Natural killer cell (primary cell): Measurements from ENCODE around the gene IRF4. TPM values are rescaled to one million over a fixed set of nuclear protein-coding genes. Genes with fewer than 3 reads are reported as not detected.

Experiments
- ATAC-seq, 3 donors: fragments of 150-1000 bp in 2 of 3; fragments of 200-7000 bp in 1 of 3; cut with Tn5 transposase; 1 replicate in 1 of 3; 2 replicates in 2 of 3; pipeline ENCODE4 v1.10.0; 2021; ENCODE audit warnings: mild to moderate bottlenecking in 2 of 3, moderate library complexity in 2 of 3
- DNase-seq, 2 donors: peaks; one replicate each; pipeline versions ENCODE4 v3.0.0 to v3.0.0-alpha.2; 2013 to 2021; ENCODE audit warnings: mixed read lengths in 1 of 2
- H3K27ac ChIP-seq: one replicate; pipeline ENCODE4 v1.5.1; 2013; ENCODE audit warnings: mild to moderate bottlenecking, low read length
- H3K27me3 ChIP-seq: one replicate; pipeline ENCODE4 v1.6.1; 2013; ENCODE audit warnings: low read length; ENCODE audit not compliant: control insufficient read depth, insufficient read depth
- H3K36me3 ChIP-seq: one replicate; pipeline ENCODE4 v1.6.1; 2013; ENCODE audit warnings: low read length; ENCODE audit not compliant: control insufficient read depth, insufficient read depth
- H3K4me1 ChIP-seq: one replicate; pipeline ENCODE4 v1.6.1; 2013; ENCODE audit warnings: low read length; ENCODE audit not compliant: control insufficient read depth, insufficient read depth
- H3K4me3 ChIP-seq: one replicate; pipeline ENCODE4 v1.5.1; 2013; ENCODE audit warnings: low read length
- H3K9me3 ChIP-seq: one replicate; pipeline ENCODE4 v1.6.1; 2013; ENCODE audit warnings: low read length; ENCODE audit not compliant: control insufficient read depth, insufficient read depth
- H3K27ac Mint-ChIP-seq, 2 donors: one replicate each; pipeline ENCODE4 v1.8.0; 2022; ENCODE audit warnings: mild to moderate bottlenecking in 2 of 2, mixed read lengths in 2 of 2, moderate library complexity in 1 of 2
- H3K27me3 Mint-ChIP-seq, 2 donors: one replicate each; pipeline ENCODE4 v1.8.0; 2022; ENCODE audit warnings: low read depth in 2 of 2, mixed read lengths in 2 of 2
- H3K36me3 Mint-ChIP-seq: one replicate; pipeline ENCODE4 v1.8.0; 2022; ENCODE audit warnings: mixed read lengths
- H3K4me1 Mint-ChIP-seq, 2 donors: one replicate each; pipeline ENCODE4 v1.8.0; 2022; ENCODE audit warnings: mixed read lengths in 2 of 2
- H3K4me3 Mint-ChIP-seq: one replicate; pipeline ENCODE4 v1.8.0; 2022; ENCODE audit warnings: mild to moderate bottlenecking, moderate library complexity, mixed read lengths
- H3K9me3 Mint-ChIP-seq, 2 donors: one replicate each; pipeline ENCODE4 v1.8.0; 2022; ENCODE audit warnings: mixed read lengths in 2 of 2
- CTCF ChIP-seq: fragments of 200-600 bp; IDR thresholded peaks from one replicate; pipeline ENCODE4 v1.8.0; 2022; ENCODE audit warnings: antibody characterized with exemption
- WGBS: methylation state at CpG from one replicate; pipeline ENCODE4 v1.1.7; 2013; ENCODE audit warnings: missing lambda C conversion rate; ENCODE audit not compliant: insufficient coverage; 5-methylcytosine and 5-hydroxymethylcytosine counted together
- intact Hi-C: fragments of 100-400 bp; cut with micrococcal nuclease; formaldehyde crosslinking; loops from one replicate; pipeline ENCODE4 v1.14.2; 2022
- total RNA-seq, 4 donors: library from RNA; stranded (reverse); fragments of 120-200 nt in 1 of 4; gene quantifications; one replicate each; pipeline versions ENCODE4 v1.2.3 to v1.2.4, GENCODE V29; 2013 to 2022

The IRF4 gene
- total RNA-seq, 3 donors from 2014 or later (not counting 1 experiment from before 2014, with no cell fraction given) = 3.5 to 37.5 (median 3.5) TPM

- ATAC-seq (no peak), DNase-seq (no peak)
- Histone ChIP-seq H3K36me3 (no peaks in the 10 kb centered on the region), H3K9me3 (peaks cover 19% of the 10 kb centered on the region), H3K4me3 (no peak overlapping the region), H3K27ac (no peak overlapping the region), H3K4me1 (peaks cover 4% of the 10 kb centered on the region), H3K27me3 (no peaks in the 10 kb centered on the region)
- Mint-ChIP-seq H3K9me3 (peaks cover 0 to 2% of the 10 kb centered on the region in 2 donors), H3K36me3 (no peaks in the 10 kb centered on the region), H3K27ac (no peak overlapping the region), H3K4me1 (peaks cover 0 to 11% of the 10 kb centered on the region in 2 donors), H3K27me3 (peaks cover 6 to 10% of the 10 kb centered on the region in 2 donors), H3K4me3 (no peak overlapping the region)
- no peak for TF ChIP-seq CTCF
- 71% methylated on average over 6 of the region's 6 CpGs for WGBS
- intact Hi-C loops = no loop called here
Observed at GRCh38 chr6:365835-366234, 25.7 kb upstream of the IRF4 start.

GRCh38 chr6:366389-367297, 24.9 kb upstream of the IRF4 start:
- Histone ChIP-seq H3K36me3 (no peaks in the 10 kb centered on the region), H3K27me3 (no peaks in the 10 kb centered on the region), H3K4me1 (no peaks in the 10 kb centered on the region), H3K9me3 (peaks cover 19% of the 10 kb centered on the region), H3K4me3 (no peak overlapping the region), H3K27ac (no peak overlapping the region)
- no peak overlapping the region for H3K4me3 Mint-ChIP-seq
- no peaks in the 10 kb centered on the region for H3K36me3 Mint-ChIP-seq
- peak in 1 of 3 donors; percentile 1 for ATAC-seq
- intact Hi-C loops = no loop called here
- no peak overlapping the region for H3K27ac Mint-ChIP-seq
- H3K9me3 Mint-ChIP-seq = peaks cover 0 to 4% of the 10 kb centered on the region in 2 donors
- H3K27me3 Mint-ChIP-seq = peaks cover 7 to 10% of the 10 kb centered on the region in 2 donors
- peaks cover 0 to 8% of the 10 kb centered on the region in 2 donors for H3K4me1 Mint-ChIP-seq
- WGBS = 81% methylated on average over 19 of the region's 19 CpGs
- TF ChIP-seq CTCF = no peak
- DNase-seq = no peak

GRCh38 chr6:367298-367794, 24.2 kb upstream of the IRF4 start:
- ATAC-seq = peak in 1 of 3 donors; percentile 42
- H3K4me1 Mint-ChIP-seq = peaks cover 0 to 6% of the 10 kb centered on the region in 2 donors
- peaks cover 3% of the 10 kb centered on the region for H3K4me1 ChIP-seq
- H3K9me3 Mint-ChIP-seq = peaks cover 0 to 4% of the 10 kb centered on the region in 2 donors
- no peak for DNase-seq
- no peaks in the 10 kb centered on the region for H3K36me3 ChIP-seq
- H3K27me3 ChIP-seq = no peaks in the 10 kb centered on the region
- H3K4me3 ChIP-seq = no peak overlapping the region
- 87% methylated on average over 8 of the region's 8 CpGs for WGBS
- H3K27ac Mint-ChIP-seq = no peak overlapping the region
- no peak for TF ChIP-seq CTCF
- peaks cover 7 to 10% of the 10 kb centered on the region in 2 donors for H3K27me3 Mint-ChIP-seq
- H3K36me3 Mint-ChIP-seq = no peaks in the 10 kb centered on the region
- no peak overlapping the region for H3K27ac ChIP-seq
- no peak overlapping the region for H3K4me3 Mint-ChIP-seq
- intact Hi-C loops = no loop called here
- H3K9me3 ChIP-seq = peaks cover 19% of the 10 kb centered on the region
